Activated T-helper 9 cell treated with anti-CD3 and anti-CD28 coated beads, Interleukin-2, amount 50 U/mL, for 16 hours (primary cell): ENCODE data around the gene RASSF4.

Source experiments
- DNase-seq: peaks from one replicate; pipeline ENCODE4 v3.0.0-alpha.2; 2020; ENCODE audit warnings: low read depth

The RASSF4 gene

GRCh38 chr10:44990302-44990655 is 30.7 kb downstream of the RASSF4 start:
- no peak for DNase-seq

- DNase-seq: no peak
Observed at GRCh38 chr10:44990965-44991364, 31.4 kb downstream of the RASSF4 start.

GRCh38 chr10:44991571-44991970 is 32.0 kb downstream of the RASSF4 start:
- DNase-seq: no peak

- DNase-seq: no peak
Observed at GRCh38 chr10:44992070-44992731, 32.6 kb downstream of the RASSF4 start.

- DNase-seq: no peak
Observed at GRCh38 chr10:44992732-44993225, 33.2 kb downstream of the RASSF4 start.

- no peak for DNase-seq
Observed at GRCh38 chr10:44993226-44993921, 33.8 kb downstream of the RASSF4 start.

- DNase-seq: no peak
Observed at GRCh38 chr10:44993922-44994751, 34.5 kb downstream of the RASSF4 start.

GRCh38 chr10:44994752-44995530 is 35.3 kb downstream of the RASSF4 start:
- DNase-seq: no peak

- DNase-seq: no peak
Observed at GRCh38 chr10:44995581-44995913, 35.9 kb downstream of the RASSF4 start.

- DNase-seq: no peak
Observed at GRCh38 chr10:44995914-44996669, 36.5 kb downstream of the RASSF4 start.

- no peak for DNase-seq
Observed at GRCh38 chr10:44997105-44997748, 37.6 kb downstream of the RASSF4 start.

GRCh38 chr10:44998146-44998631 is 38.6 kb downstream of the RASSF4 start:
- no peak for DNase-seq

- DNase-seq: no peak
Observed at GRCh38 chr10:45000138-45000751, 40.6 kb downstream of the RASSF4 start.

- DNase-seq: peak; percentile 50
Observed at GRCh38 chr10:45000752-45001380, 41.3 kb downstream of the RASSF4 start, which contains the start of gene ZNF22. Gene ZNF22 (plus strand): TSS chr10:45000923. CDS start chr10:45003369, 2,446 bp downstream.

- peak; percentile 29 for DNase-seq
Observed at GRCh38 chr10:45001381-45002148, 42.0 kb downstream of the RASSF4 start.

GRCh38 chr10:45003432-45004000 is 43.9 kb downstream of the RASSF4 start:
- no peak for DNase-seq

GRCh38 chr10:45004661-45005060 is 45.1 kb downstream of the RASSF4 start:
- DNase-seq: no peak

- no peak for DNase-seq
Observed at GRCh38 chr10:45005284-45005683, 45.7 kb downstream of the RASSF4 start.
